Measurements from ENCODE around the gene MGAT3.

GRCh38 chr22:39426380-39427043 lies 30.3 kb upstream of the MGAT3 start:
- TF ChIP-seq CTCF (IDR thresholded peaks at IDR 0.05): no peak
- no peak for TF ChIP-seq POLR2A (IDR thresholded peaks at IDR 0.05)

Data from thyroid gland (tissue), 4 donors.